NCI-H2227 (cell line): Measurements from ENCODE around the gene ASB18.
A peak's percentile ranks its signal among the peaks of the same experiment; 100 is the strongest.
"Not testable (repeated sequence)": the region's sequence is repeated elsewhere in the genome, so short reads cannot be mapped to it uniquely, and the experiment has no call there.

Experiments used
- DNase-seq: peaks from one replicate; lab custom pipeline; 2025; ENCODE audit not compliant: unreplicated experiment; lab: John Stamatoyannopoulos, UW

Gene ASB18

GRCh38 chr2:236287656-236288055, 23.4 kb upstream of the ASB18 start:
- DNase-seq: no peak

GRCh38 chr2:236286873-236287545, 22.8 kb upstream of the ASB18 start:
- no peak for DNase-seq

- DNase-seq: no peak
Measured at GRCh38 chr2:236284208-236284607, 20.0 kb upstream of the ASB18 start.

GRCh38 chr2:236282406-236282805, 18.2 kb upstream of the ASB18 start:
- no peak for DNase-seq

- DNase-seq: no peak
Measured at GRCh38 chr2:236281423-236281822, 17.2 kb upstream of the ASB18 start.

GRCh38 chr2:236273126-236273525, 8.9 kb upstream of the ASB18 start:
- DNase-seq: no peak

GRCh38 chr2:236271851-236272250, 7.6 kb upstream of the ASB18 start:
- DNase-seq: no peak

- DNase-seq: not testable (repeated sequence)
Measured at GRCh38 chr2:236269876-236270275, 5.7 kb upstream of the ASB18 start.

GRCh38 chr2:236265675-236266074, 1.5 kb upstream of the ASB18 start:
- no peak for DNase-seq

- no peak for DNase-seq
Measured at GRCh38 chr2:236262238-236262637, 2.0 kb downstream of the ASB18 start.

- DNase-seq: no peak
Measured at GRCh38 chr2:236261452-236261851, 2.8 kb downstream of the ASB18 start.

GRCh38 chr2:236259371-236259770, 4.8 kb downstream of the ASB18 start:
- no peak for DNase-seq

GRCh38 chr2:236257575-236257974, 6.6 kb downstream of the ASB18 start:
- no peak for DNase-seq

- DNase-seq: no peak
Measured at GRCh38 chr2:236257136-236257535, 7.1 kb downstream of the ASB18 start.

- no peak for DNase-seq
Measured at GRCh38 chr2:236256366-236256985, 7.7 kb downstream of the ASB18 start.

- no peak for DNase-seq
Measured at GRCh38 chr2:236254674-236255073, 9.5 kb downstream of the ASB18 start.

GRCh38 chr2:236254001-236254400, 10.2 kb downstream of the ASB18 start:
- DNase-seq: no peak

- DNase-seq: no peak
Measured at GRCh38 chr2:236252602-236253001, 11.6 kb downstream of the ASB18 start.

GRCh38 chr2:236250909-236251579, 13.2 kb downstream of the ASB18 start:
- DNase-seq: peak; percentile 64

GRCh38 chr2:236250286-236250685, 13.9 kb downstream of the ASB18 start:
- DNase-seq: no peak

- DNase-seq: no peak
Measured at GRCh38 chr2:236249066-236249465, 15.1 kb downstream of the ASB18 start.

- no peak for DNase-seq
Measured at GRCh38 chr2:236246711-236247246, 17.4 kb downstream of the ASB18 start.
